ENCODE data around the gene UNC79.

- TF ChIP-seq USF1 (IDR thresholded peaks at IDR 0.05; ENCODE audit: borderline replicate concordance, extremely low read length, insufficient read depth, low read depth, low read length) (no peak), POLR2A (IDR thresholded peaks at IDR 0.05; ENCODE audit: low read depth, low read length) (no peak), RAD21 (IDR thresholded peaks at IDR 0.05; ENCODE audit: insufficient read depth, low read depth, low read length) (no peak), BRCA1 (IDR thresholded peaks at IDR 0.05; ENCODE audit: low read depth, low read length) (no peak), SP1 (IDR thresholded peaks at IDR 0.05; ENCODE audit: low read depth, low read length) (no peak), MYC (IDR thresholded peaks at IDR 0.05; ENCODE audit: insufficient read depth, insufficient read length, insufficient replicate concordance, low read length, severe bottlenecking) (no peak), YBX1 (IDR thresholded peaks at IDR 0.05) (no peak), ZBTB33 (IDR thresholded peaks at IDR 0.05) (no peak), ZNF384 (IDR thresholded peaks at IDR 0.05; ENCODE audit: borderline replicate concordance, low read depth, low read length) (no peak), PBX3 (IDR thresholded peaks at IDR 0.05; ENCODE audit: insufficient replicate concordance, low read depth, low read length) (no peak), IRF3 (IDR thresholded peaks at IDR 0.05) (no peak)
Measured at GRCh38 chr14:93544212-93544611, 113.5 kb downstream of the UNC79 start.
